ENCODE measurements around the gene RAPGEF3.

RAPGEF3 gene

DNA sequence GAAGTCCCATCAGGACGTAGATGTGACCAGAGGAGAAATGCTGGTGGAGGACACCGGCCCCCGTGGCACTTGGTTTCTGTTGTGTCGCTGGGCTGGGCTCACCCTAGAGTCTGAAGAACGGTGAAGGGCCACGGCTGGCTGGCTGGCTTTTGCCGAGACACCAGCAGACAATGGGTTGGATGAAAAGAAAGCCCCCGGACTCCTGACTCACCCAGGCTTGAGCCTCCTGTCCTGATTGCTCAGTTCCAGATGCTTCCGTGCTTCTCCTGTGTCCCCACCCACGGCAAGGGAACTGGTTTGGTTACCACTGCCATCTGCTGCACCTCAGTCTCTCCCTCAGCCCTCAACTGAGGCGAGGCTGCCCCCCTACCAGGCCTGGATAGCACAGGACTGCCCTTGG lies 23.0 kb downstream of the RAPGEF3 start:
- H3K27me3 ChIP-seq (replicated peaks), result no peaks in the 10 kb centered on the region
- in situ Hi-C loops (cut with HindIII; ENCODE audit: low pct_ligation_motif_present, low sequenced_read_pairs), result no loop called here
- no peak for DNase-seq
- TF ChIP-seq, protein P1, sequence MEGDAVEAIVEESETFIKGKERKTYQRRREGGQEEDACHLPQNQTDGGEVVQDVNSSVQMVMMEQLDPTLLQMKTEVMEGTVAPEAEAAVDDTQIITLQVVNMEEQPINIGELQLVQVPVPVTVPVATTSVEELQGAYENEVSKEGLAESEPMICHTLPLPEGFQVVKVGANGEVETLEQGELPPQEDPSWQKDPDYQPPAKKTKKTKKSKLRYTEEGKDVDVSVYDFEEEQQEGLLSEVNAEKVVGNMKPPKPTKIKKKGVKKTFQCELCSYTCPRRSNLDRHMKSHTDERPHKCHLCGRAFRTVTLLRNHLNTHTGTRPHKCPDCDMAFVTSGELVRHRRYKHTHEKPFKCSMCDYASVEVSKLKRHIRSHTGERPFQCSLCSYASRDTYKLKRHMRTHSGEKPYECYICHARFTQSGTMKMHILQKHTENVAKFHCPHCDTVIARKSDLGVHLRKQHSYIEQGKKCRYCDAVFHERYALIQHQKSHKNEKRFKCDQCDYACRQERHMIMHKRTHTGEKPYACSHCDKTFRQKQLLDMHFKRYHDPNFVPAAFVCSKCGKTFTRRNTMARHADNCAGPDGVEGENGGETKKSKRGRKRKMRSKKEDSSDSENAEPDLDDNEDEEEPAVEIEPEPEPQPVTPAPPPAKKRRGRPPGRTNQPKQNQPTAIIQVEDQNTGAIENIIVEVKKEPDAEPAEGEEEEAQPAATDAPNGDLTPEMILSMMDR (IDR thresholded peaks at IDR 0.05; ENCODE audit: low read depth, low read length, missing control alignments), result no peak
- no peak overlapping the region for H3K4me3 ChIP-seq (ENCODE audit: low read depth, low read length)
- H3K27ac ChIP-seq, result no peak overlapping the region
- H3K36me3 ChIP-seq (replicated peaks), result no peaks in the 10 kb centered on the region

DNA sequence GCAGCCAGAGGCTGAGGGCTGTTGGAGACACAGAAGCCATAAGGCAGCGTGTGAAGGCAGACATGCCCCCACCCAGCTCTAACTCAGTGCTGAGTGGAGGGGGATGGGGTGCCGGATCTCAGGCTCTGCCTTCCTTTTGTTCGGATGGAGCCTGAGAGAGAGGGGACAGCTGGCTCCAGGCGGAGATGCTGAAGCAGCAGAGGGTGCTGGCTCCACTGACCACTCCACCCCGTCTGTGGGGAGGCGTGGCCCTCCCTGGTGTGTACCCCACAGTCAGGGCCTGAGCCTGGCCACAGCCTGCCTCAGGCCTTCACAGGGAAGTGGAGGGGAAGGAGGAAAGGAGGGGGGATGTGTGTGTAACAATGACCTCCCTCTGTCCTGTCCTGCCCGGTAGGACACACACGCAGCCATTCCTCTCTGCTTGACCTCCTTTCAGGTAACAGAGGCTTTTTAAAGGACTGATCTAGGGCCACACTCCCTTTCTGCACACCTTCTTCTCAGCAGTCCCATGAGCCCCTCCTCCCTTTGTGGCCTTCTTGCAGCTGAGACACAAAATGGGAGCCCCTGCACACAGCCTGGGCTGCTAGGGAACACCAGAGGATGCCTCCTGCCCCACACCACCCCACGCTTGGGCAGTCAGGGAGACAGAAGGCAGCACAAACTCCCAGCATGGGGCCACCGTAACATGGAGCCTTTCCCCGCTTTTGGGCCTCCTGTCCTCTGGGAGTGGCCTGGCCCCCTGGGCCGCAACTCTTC lies 23.8 kb downstream of the RAPGEF3 start:
- no peak for DNase-seq
- Histone ChIP-seq H3K27ac (no peak overlapping the region), H3K27me3 (replicated peaks) (no peaks in the 10 kb centered on the region), H3K4me3 (ENCODE audit: low read depth, low read length) (no peak overlapping the region), H3K36me3 (replicated peaks) (no peaks in the 10 kb centered on the region)
- TF ChIP-seq, protein P1 (IDR thresholded peaks at IDR 0.05; ENCODE audit: low read depth, low read length, missing control alignments), result no peak
- in situ Hi-C loops (cut with HindIII; ENCODE audit: low pct_ligation_motif_present, low sequenced_read_pairs), result no loop called here

DNA sequence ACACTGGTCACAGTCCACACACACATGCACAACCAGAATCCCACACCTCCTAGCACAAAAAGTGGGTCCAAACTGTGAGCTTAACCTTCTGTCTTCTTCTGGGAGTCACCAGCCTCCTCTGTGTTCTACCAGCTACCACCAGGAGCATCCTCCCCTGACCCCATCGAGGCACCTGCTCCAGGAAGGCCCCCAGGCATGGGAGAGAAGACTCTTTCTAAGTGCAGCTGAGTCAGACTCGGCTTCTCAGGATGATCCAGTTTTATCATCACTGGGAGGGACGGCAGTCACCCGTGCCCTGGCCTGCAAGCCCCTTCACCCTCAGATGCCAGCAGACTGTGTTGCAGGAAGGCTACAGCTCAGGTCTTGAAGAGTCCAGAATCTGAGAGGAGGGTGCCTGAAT lies 25.5 kb downstream of the RAPGEF3 start:
- TF ChIP-seq, protein P1 (IDR thresholded peaks at IDR 0.05; ENCODE audit: low read depth, low read length, missing control alignments), result no peak
- Histone ChIP-seq H3K27me3 (replicated peaks) (no peaks in the 10 kb centered on the region), H3K27ac (no peak overlapping the region), H3K36me3 (replicated peaks) (no peaks in the 10 kb centered on the region), H3K4me3 (ENCODE audit: low read depth, low read length) (no peak overlapping the region)
- in situ Hi-C loops (cut with HindIII; ENCODE audit: low pct_ligation_motif_present, low sequenced_read_pairs), result no loop called here
- no peak for DNase-seq

DNA sequence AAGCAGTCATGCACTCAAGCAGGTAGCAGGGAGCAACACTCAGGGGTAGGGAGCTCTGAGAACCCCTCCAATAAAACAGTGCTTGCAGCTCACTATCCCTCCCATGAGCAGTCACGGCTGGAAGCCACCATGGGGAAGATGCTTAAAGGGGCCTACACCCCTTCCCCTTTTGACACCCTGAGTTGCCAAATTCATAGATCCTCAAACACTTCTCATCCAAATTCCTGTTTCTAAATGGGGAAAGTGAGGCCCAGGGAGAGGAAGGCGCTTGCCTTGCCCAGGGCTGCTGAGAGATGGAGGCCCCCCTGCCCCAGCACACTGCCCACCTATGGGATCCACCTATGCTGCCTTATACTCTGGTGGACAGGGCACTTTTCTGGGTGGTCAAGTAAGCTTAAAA lies 26.2 kb downstream of the RAPGEF3 start:
- in situ Hi-C loops (cut with HindIII; ENCODE audit: low pct_ligation_motif_present, low sequenced_read_pairs), result no loop called here
- TF ChIP-seq, protein P1 (IDR thresholded peaks at IDR 0.05; ENCODE audit: low read depth, low read length, missing control alignments), result no peak
- Histone ChIP-seq H3K36me3 (replicated peaks) (no peaks in the 10 kb centered on the region), H3K4me3 (ENCODE audit: low read depth, low read length) (no peak overlapping the region), H3K27me3 (replicated peaks) (no peaks in the 10 kb centered on the region), H3K27ac (no peak overlapping the region)
- DNase-seq, result no peak

DNA sequence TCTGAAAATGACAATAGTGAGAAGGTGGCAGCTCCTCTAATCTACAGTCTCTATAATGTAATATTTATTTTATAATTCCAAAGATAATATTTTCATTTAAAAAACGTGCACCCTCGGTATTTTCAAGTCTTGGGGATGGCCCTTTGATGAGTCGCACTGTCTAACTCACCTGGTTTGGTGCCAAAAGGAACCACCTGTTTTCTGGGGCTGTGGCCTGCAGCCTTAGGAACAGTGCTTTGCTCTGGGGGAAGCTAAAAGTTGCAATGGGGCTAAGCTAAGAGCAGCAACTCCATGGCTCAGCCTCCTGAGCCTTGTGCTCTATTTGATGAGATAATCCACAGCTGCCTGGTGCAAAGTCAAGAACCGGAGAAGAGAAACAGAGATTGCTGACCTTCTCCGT lies 27.0 kb downstream of the RAPGEF3 start:
- no peaks in the 10 kb centered on the region for H3K27me3 ChIP-seq (replicated peaks)
- in situ Hi-C loops (cut with HindIII; ENCODE audit: low pct_ligation_motif_present, low sequenced_read_pairs), result no loop called here
- no peak overlapping the region for H3K27ac ChIP-seq
- no peak for DNase-seq
- TF ChIP-seq, protein P1 (IDR thresholded peaks at IDR 0.05; ENCODE audit: low read depth, low read length, missing control alignments), result no peak
- H3K36me3 ChIP-seq (replicated peaks), result no peaks in the 10 kb centered on the region
- no peak overlapping the region for H3K4me3 ChIP-seq (ENCODE audit: low read depth, low read length)

DNA sequence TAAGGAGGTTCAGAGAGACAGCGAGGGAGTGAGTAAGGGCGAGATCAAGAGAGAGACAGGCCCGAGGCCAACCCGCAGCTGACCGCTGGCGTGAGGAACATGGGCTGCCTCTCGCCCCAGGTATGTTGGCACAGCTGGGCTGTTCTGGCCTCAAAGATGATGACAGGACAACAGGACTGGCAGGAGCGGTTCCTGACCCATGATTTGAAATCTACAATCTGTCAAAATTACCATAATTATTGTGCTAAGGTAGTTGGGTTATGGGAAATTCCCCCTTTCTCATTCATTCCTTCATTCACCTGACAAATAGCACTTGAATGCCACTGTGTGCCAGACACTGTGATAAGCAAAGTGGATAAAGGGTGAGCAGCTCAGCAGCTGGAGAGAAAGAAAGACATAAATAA lies 28.3 kb downstream of the RAPGEF3 start:
- Histone ChIP-seq H3K4me3 (ENCODE audit: low read depth, low read length) (no peak overlapping the region), H3K36me3 (replicated peaks) (no peaks in the 10 kb centered on the region), H3K27me3 (replicated peaks) (no peaks in the 10 kb centered on the region), H3K27ac (no peak overlapping the region)
- TF ChIP-seq, protein P1 (IDR thresholded peaks at IDR 0.05; ENCODE audit: low read depth, low read length, missing control alignments), result no peak
- in situ Hi-C loops (cut with HindIII; ENCODE audit: low pct_ligation_motif_present, low sequenced_read_pairs), result no loop called here
- DNase-seq, result no peak

Measured in brain microvascular endothelial cell (primary cell).